Spleen (tissue), 7 donors: ENCODE measurements around the gene PITPNC1.

Experiments used
- POLR2A ChIP-seq, 3 donors: fragments of 450-650 bp; IDR thresholded peaks; one replicate each; pipeline ENCODE4 v1.5.1; 2017; ENCODE audit warnings: antibody characterized with exemption in 3 of 3, mild to moderate bottlenecking in 1 of 3
- TF ChIP-seq, protein P1 (sequence below), 11 experiments: fragments of 200-600 bp in 7 of 11; fragments of 450-650 bp in 4 of 11; sonication (generic) in 4 of 11; IDR thresholded peaks in 8 of 11; conservative IDR thresholded peaks in 3 of 11; 1 replicate in 7 of 11; 2 replicates in 4 of 11; pipeline versions ENCODE4 v1.4.0 to v1.8.0; 2016 to 2021; ENCODE audit warnings: antibody characterized with exemption in 11 of 11, inconsistent platforms in 4 of 11, mild to moderate bottlenecking in 1 of 11
- donor health status: DM: no; HTN: no; CAD: no; lungs with moderate emphysema.
- donor health status: DM: no; HTN: no; CAD: no.
- donor health status: DM: no; HTN: no; CAD: no.

GRCh38 chr17:67362173-67362572 is 14.9 kb upstream of the PITPNC1 start:
- TF ChIP-seq, protein P1, sequence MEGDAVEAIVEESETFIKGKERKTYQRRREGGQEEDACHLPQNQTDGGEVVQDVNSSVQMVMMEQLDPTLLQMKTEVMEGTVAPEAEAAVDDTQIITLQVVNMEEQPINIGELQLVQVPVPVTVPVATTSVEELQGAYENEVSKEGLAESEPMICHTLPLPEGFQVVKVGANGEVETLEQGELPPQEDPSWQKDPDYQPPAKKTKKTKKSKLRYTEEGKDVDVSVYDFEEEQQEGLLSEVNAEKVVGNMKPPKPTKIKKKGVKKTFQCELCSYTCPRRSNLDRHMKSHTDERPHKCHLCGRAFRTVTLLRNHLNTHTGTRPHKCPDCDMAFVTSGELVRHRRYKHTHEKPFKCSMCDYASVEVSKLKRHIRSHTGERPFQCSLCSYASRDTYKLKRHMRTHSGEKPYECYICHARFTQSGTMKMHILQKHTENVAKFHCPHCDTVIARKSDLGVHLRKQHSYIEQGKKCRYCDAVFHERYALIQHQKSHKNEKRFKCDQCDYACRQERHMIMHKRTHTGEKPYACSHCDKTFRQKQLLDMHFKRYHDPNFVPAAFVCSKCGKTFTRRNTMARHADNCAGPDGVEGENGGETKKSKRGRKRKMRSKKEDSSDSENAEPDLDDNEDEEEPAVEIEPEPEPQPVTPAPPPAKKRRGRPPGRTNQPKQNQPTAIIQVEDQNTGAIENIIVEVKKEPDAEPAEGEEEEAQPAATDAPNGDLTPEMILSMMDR (IDR thresholded peaks at IDR 0.05 in 8 of 11, conservative IDR thresholded peaks at IDR 0.05 in 3 of 11), result no peak
- no peak for TF ChIP-seq POLR2A (IDR thresholded peaks at IDR 0.05)
